Endothelial cell of hepatic sinusoid (primary cell): ENCODE data around the gene PRDM12.

ENCODE experiments used
- in situ Hi-C: cut with HindIII; loops from 2 replicates; pipeline ENCODE4 v1.10.0; 2017; ENCODE audit warnings: low sequenced_read_pairs

Gene PRDM12

GRCh38 chr9:130713286-130713960, 49.0 kb downstream of the PRDM12 start:
- in situ Hi-C loops = no loop called here

- in situ Hi-C loops = no loop called here
Observed at GRCh38 chr9:130714586-130715110, 50.3 kb downstream of the PRDM12 start.

GRCh38 chr9:130715270-130715669, 50.9 kb downstream of the PRDM12 start:
- in situ Hi-C loops = no loop called here

DNA sequence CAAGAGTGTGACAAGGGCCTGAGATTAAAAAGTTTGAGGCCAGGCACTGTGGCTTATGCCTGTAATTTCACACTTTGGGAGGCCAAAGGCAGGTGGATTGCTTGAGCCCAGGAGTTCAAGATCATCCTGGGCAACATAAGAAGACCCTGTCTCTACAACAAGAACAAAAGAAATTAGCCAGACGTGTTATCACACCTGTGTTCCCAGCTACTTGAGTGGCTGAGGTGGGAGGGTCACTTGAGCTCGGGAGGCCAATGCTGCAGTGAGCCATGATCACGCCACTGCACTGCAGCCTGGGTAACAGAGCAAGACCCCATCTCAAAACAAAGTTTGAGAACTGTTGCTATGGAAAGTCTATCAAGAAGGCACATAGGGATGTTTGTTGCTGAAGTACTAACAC, 54.2 kb downstream of the PRDM12 start:
- in situ Hi-C loops = no loop called here

- in situ Hi-C loops = no loop called here
Observed at GRCh38 chr9:130720762-130721161, 56.4 kb downstream of the PRDM12 start.

GRCh38 chr9:130728721-130729120, 64.3 kb downstream of the PRDM12 start:
- in situ Hi-C loops = no loop called here

DNA sequence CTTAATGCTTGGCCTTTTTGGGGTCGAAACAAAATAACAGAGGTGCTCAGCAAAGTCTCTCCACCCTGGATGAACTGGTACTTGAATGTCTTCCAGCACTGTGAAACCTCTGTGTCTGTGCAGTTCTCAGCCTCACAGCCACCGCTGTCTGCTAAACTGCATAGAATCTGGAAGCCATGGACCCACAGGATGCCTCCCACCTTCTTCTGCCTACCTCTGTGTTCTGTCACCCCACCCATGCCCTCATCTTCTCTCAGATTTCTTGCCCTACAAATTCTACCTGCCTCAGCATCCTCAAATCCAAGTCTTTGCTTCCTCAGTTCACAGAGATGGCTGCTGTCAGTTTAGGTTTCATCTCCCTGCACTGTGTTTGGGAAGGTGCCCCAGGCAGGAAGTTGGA, 64.8 kb downstream of the PRDM12 start:
- in situ Hi-C loops = no loop called here

DNA sequence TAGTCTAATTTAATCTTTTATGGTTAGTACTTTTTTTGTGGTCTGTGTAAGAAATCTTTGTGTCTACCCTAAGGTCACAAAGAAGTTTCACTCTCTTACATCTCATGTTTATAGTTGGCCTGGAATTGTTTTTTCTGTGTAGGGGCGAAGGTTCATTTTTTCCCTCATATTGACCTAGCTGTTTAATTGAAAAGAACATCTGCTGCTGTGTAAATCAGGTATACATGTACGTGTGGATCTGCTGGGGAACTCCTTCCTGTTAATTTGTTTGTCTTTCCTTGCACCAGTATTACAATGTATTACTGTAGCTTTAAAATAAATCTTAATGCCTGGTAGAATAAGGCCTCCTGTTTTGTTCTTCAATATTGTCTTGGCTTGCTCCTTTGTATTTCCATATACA, 67.0 kb downstream of the PRDM12 start:
- in situ Hi-C loops = no loop called here

- in situ Hi-C loops = no loop called here
Observed at GRCh38 chr9:130732136-130732535, 67.7 kb downstream of the PRDM12 start.
